HCT116 (cell line): ENCODE results near the gene AQP4. TPM values are rescaled to one million over a fixed set of nuclear protein-coding genes. Genes with fewer than 3 reads are reported as not detected.

Experiments used
- ATAC-seq: fragments of 200-7000 bp; cut with Tn5 transposase; 2 replicates; pipeline ENCODE4 v1.9.1; 2020; ENCODE audit warnings: mild to moderate bottlenecking, moderate library complexity
- BruUV-seq: library from RNA; stranded (reverse); fragments of 400-500 nt; replicated peaks from 2 replicates; lab custom pipeline; 2021; lab: Mats Ljungman, UMichigan
- CTCF ChIA-PET: fragments of 300-600 bp; sonication (Branson Sonifier 250); formaldehyde crosslinking; loops from one replicate; lab custom pipeline; 2021; ENCODE audit warnings: antibody characterized with exemption; lab: Charles Lee
- POLR2A ChIA-PET: fragments of 300-600, 350-600 bp; sonication (Branson Sonifier 250); formaldehyde crosslinking; loops from one replicate; lab custom pipeline; 2021; ENCODE audit warnings: antibody characterized with exemption; lab: Charles Lee
- RAD21 ChIA-PET, 2 experiments: fragments of 300-600 bp; sonication (Branson Sonifier 250); formaldehyde crosslinking; loops; one replicate each; lab custom pipeline; 2023; ENCODE audit warnings: low total read pairs in 2 of 2; ENCODE audit not compliant: uncharacterized antibody in 2 of 2, unreplicated experiment in 2 of 2, low non-redundant PET in 1 of 2; lab: Charles Lee
- DNase-seq: peaks from one replicate; pipeline ENCODE4 v3.0.0-alpha.2; 2010; ENCODE audit warnings: low read depth, low spot score
- H2AFZ ChIP-seq: fragments of 200-600 bp; shearing (Covaris generic), sonication (generic); 2 replicates; pipeline ENCODE4 v1.6.1; 2017; ENCODE audit warnings: low read depth, mixed run types, mixed read lengths, antibody characterized with exemption, low read length; ENCODE audit not compliant: poor library complexity, severe bottlenecking
- H3K27ac ChIP-seq: 2 replicates; pipeline ENCODE4 v1.5.1; 2012; ENCODE audit warnings: low read depth, low read length
- H3K27me3 ChIP-seq: fragments of 200-600 bp; sonication (generic); 2 replicates; pipeline ENCODE4 v1.6.1; 2016; ENCODE audit warnings: mixed run types, low read length, mixed read lengths; ENCODE audit not compliant: insufficient read depth
- H3K36me3 ChIP-seq, 2 experiments: fragments of 200-500 bp in 1 of 2; fragments of 200-600 bp in 1 of 2; sonication (Bioruptor generic) in 1 of 2; sonication (generic) in 1 of 2; 2 replicates each; pipeline versions ENCODE4 v1.5.1 to v1.6.1; 2014 to 2016; ENCODE audit warnings: low read length in 2 of 2, inconsistent platforms in 1 of 2, mixed read lengths in 1 of 2, mixed run types in 1 of 2; ENCODE audit not compliant: insufficient read depth in 2 of 2, control insufficient read depth in 1 of 2
- H3K4me1 ChIP-seq, 2 experiments: fragments of 200-600 bp in 1 of 2; sonication (generic) in 1 of 2; 2 replicates each; pipeline versions ENCODE4 v1.5.1 to v1.6.1; 2012 to 2017; ENCODE audit warnings: low read length in 2 of 2, inconsistent platforms in 1 of 2, mild to moderate bottlenecking in 1 of 2, mixed read lengths in 1 of 2, mixed run types in 1 of 2, moderate library complexity in 1 of 2; ENCODE audit not compliant: insufficient read depth in 2 of 2, control insufficient read depth in 1 of 2
- H3K4me2 ChIP-seq: fragments of 200-600 bp; sonication (generic); 2 replicates; pipeline ENCODE4 v1.6.1; 2017; ENCODE audit warnings: mixed run types, low read length, mixed read lengths
- H3K4me3 ChIP-seq, 2 experiments: fragments of 200-600 bp in 1 of 2; sonication (generic) in 1 of 2; replicated peaks in 1 of 2; 2 replicates each; pipeline ENCODE4 v1.5.1; 2011 to 2016; ENCODE audit warnings: low read length in 2 of 2, control low read depth in 1 of 2, low read depth in 1 of 2, mild to moderate bottlenecking in 1 of 2, mixed read lengths in 1 of 2, mixed run types in 1 of 2
- H3K79me2 ChIP-seq: fragments of 200-600 bp; sonication (generic); 2 replicates; pipeline ENCODE4 v1.6.1; 2017; ENCODE audit warnings: mild to moderate bottlenecking, mixed run types, low read length, moderate library complexity, mixed read lengths; ENCODE audit not compliant: insufficient read depth
- H3K9ac ChIP-seq: fragments of 200-600 bp; sonication (generic); 2 replicates; pipeline ENCODE4 v1.6.1; 2016; ENCODE audit warnings: low read length, mixed read lengths
- H3K9me2 ChIP-seq: fragments of 200-600 bp; sonication (generic), shearing (Covaris generic); 2 replicates; pipeline ENCODE4 v1.6.1; 2017; ENCODE audit warnings: mixed run types, mild to moderate bottlenecking, moderate library complexity; ENCODE audit not compliant: insufficient read depth
- H3K9me3 ChIP-seq, 2 experiments: fragments of 200-500 bp in 1 of 2; fragments of 200-600 bp in 1 of 2; sonication (Bioruptor generic) in 1 of 2; sonication (generic) in 1 of 2; 2 replicates each; pipeline ENCODE4 v1.6.1; 2014 to 2017; ENCODE audit warnings: low read length in 2 of 2, mixed read lengths in 2 of 2, inconsistent platforms in 1 of 2, low read depth in 1 of 2, mild to moderate bottlenecking in 1 of 2, mixed run types in 1 of 2, moderate library complexity in 1 of 2; ENCODE audit not compliant: control insufficient read depth in 1 of 2, insufficient read depth in 1 of 2
- H4K20me1 ChIP-seq: fragments of 200-600 bp; sonication (generic), shearing (Covaris generic); 2 replicates; pipeline ENCODE4 v1.6.1; 2017; ENCODE audit warnings: mixed run types, mild to moderate bottlenecking, moderate library complexity; ENCODE audit not compliant: insufficient read depth
- CEBPB ChIP-seq: IDR thresholded peaks from 2 replicates; pipeline ENCODE4 v1.6.1; 2012; ENCODE audit warnings: low read depth
- EGR1 ChIP-seq: IDR thresholded peaks from 2 replicates; pipeline ENCODE4 v1.6.1; 2012; ENCODE audit warnings: low read depth
- ELF1 ChIP-seq: IDR thresholded peaks from 2 replicates; pipeline ENCODE4 v1.6.1; 2012; ENCODE audit warnings: low read depth, borderline replicate concordance
- FOSL1 ChIP-seq: IDR thresholded peaks from 2 replicates; pipeline ENCODE4 v1.6.1; 2012; ENCODE audit warnings: low read depth
- POLR2A ChIP-seq: IDR thresholded peaks from 2 replicates; pipeline ENCODE4 v1.7.0; 2011; ENCODE audit warnings: borderline replicate concordance; ENCODE audit not compliant: insufficient read depth, insufficient read length; ENCODE audit errors: extremely low read depth
- POLR2AphosphoS5 ChIP-seq: IDR thresholded peaks from 2 replicates; pipeline ENCODE4 v1.6.1; 2011; ENCODE audit warnings: mild to moderate bottlenecking, low read depth, low read length, moderate library complexity
- TCF7L2 ChIP-seq: IDR thresholded peaks from 2 replicates; pipeline ENCODE4 v1.7.0; 2011; ENCODE audit warnings: borderline replicate concordance, inconsistent platforms; ENCODE audit not compliant: insufficient read depth, insufficient read length; ENCODE audit errors: extremely low read depth
- YY1 ChIP-seq: IDR thresholded peaks from 2 replicates; pipeline ENCODE4 v1.6.1; 2011; ENCODE audit warnings: low read length, low read depth, moderate library complexity, mild to moderate bottlenecking; ENCODE audit not compliant: insufficient replicate concordance; ENCODE audit errors: extremely low read depth
- ZFX ChIP-seq: fragments of 450-650 bp; IDR thresholded peaks from 2 replicates; pipeline ENCODE4 v1.6.1; 2017
- intact Hi-C: fragments of 100-400 bp; cut with micrococcal nuclease; formaldehyde crosslinking; loops from 2 replicates; pipeline ENCODE4 v1.10.0; 2022
- total RNA-seq: library from RNA; stranded (reverse); gene quantifications from one replicate; pipeline ENCODE4 v1.2.1, GENCODE V29; 2021; ENCODE audit not compliant: unreplicated experiment
- TF ChIP-seq, protein P1 (sequence below): IDR thresholded peaks from 2 replicates; pipeline ENCODE4 v1.6.1; 2011; ENCODE audit warnings: mild to moderate bottlenecking, low read length, moderate library complexity; ENCODE audit not compliant: insufficient replicate concordance; ENCODE audit errors: extremely low read depth

AQP4 gene
- total RNA-seq, 1 experiment from 2014 or later: 0.07 TPM

DNA sequence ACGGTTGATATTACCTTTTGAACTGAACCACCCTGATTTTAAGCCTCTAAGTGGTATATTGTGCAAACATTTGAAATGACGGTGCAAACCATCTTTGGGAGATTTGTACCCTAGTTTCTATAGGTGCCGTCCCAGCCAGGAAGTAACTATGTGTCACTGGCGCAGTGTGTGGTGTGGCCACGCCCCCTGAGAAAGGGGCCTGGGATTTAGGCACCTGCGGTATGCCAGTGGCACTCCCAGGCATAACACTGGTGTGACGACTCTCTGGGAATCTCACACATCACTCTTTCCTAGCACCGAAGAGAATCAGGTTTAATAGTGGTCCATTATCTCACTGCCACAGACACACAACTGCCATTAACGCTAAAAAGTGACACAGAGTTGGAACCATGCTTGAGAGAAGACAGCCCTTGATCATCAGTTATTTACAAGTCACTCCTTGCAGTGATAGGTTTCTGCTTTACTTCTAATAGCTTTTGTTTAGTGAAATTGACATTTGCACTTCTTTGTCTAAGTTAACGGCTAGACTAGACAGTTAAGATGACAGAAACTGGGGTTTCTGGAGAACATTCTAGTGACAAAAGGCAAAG lies 11.1 kb downstream of the AQP4 start:
- ChIA-PET RAD21 (no interaction called here), POLR2A (no interaction called here), CTCF (no interaction called here)
- H3K36me3 ChIP-seq: no peaks in the 10 kb centered on the region
- no peak for DNase-seq
- no peak overlapping the region for H3K4me2 ChIP-seq
- H3K9ac ChIP-seq: no peak overlapping the region
- H3K9me2 ChIP-seq: no peaks in the 10 kb centered on the region
- TF ChIP-seq FOSL1: no peak
- no peak for TF ChIP-seq ELF1
- TF ChIP-seq POLR2AphosphoS5: no peak
- TF ChIP-seq CEBPB: no peak
- TF ChIP-seq EGR1: no peak
- TF ChIP-seq, protein P1, sequence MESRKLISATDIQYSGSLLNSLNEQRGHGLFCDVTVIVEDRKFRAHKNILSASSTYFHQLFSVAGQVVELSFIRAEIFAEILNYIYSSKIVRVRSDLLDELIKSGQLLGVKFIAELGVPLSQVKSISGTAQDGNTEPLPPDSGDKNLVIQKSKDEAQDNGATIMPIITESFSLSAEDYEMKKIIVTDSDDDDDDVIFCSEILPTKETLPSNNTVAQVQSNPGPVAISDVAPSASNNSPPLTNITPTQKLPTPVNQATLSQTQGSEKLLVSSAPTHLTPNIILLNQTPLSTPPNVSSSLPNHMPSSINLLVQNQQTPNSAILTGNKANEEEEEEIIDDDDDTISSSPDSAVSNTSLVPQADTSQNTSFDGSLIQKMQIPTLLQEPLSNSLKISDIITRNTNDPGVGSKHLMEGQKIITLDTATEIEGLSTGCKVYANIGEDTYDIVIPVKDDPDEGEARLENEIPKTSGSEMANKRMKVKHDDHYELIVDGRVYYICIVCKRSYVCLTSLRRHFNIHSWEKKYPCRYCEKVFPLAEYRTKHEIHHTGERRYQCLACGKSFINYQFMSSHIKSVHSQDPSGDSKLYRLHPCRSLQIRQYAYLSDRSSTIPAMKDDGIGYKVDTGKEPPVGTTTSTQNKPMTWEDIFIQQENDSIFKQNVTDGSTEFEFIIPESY: no peak
- TF ChIP-seq ZFX: no peak
- TF ChIP-seq YY1: no peak
- no peak for TF ChIP-seq POLR2A
- no peak for TF ChIP-seq TCF7L2
- H3K9me3 ChIP-seq: no peaks in the 10 kb centered on the region
- H3K79me2 ChIP-seq: no peaks in the 10 kb centered on the region
- no TSS peak for BruUV-seq
- no peaks in the 10 kb centered on the region; the same call in 1 of the 2 replicates for H4K20me1 ChIP-seq
- H3K4me3 ChIP-seq: no peak overlapping the region
- no peak overlapping the region for H3K27ac ChIP-seq
- intact Hi-C loops: no loop called here
- no peak for ATAC-seq
- no peaks in the 10 kb centered on the region for H3K4me1 ChIP-seq
- peaks cover 6% of the 10 kb centered on the region; the same call in 1 of the 2 replicates for H3K27me3 ChIP-seq
- no peak overlapping the region for H2AFZ ChIP-seq
